ENCODE data around the gene ANKRD22. TPM values are rescaled to one million over a fixed set of nuclear protein-coding genes. Genes with fewer than 3 reads are reported as not detected.
A peak's percentile ranks its signal among the peaks of the same experiment; 100 is the strongest.

The ANKRD22 gene
- total and polyA plus RNA-seq, 2 donors (not counting 1 experiment from before 2014, with no cell fraction given) = 0.09 TPM; not detected in 1

GRCh38 chr10:88896994-88897853 is 45.6 kb upstream of the ANKRD22 start:
- Mint-ChIP-seq H3K27ac (peak overlapping the region; percentile 87), H3K27me3 (no peaks in the 10 kb centered on the region), H3K9me3 (ENCODE audit: insufficient read depth) (no peaks in the 10 kb centered on the region), H3K4me3 (peak overlapping the region; percentile 52), H3K4me1 (peaks cover 66% of the 10 kb centered on the region)
- ChIA-PET CTCF (interaction anchor here (0.7 to 1.3 kb wide), 2 partner anchors 35 to 96 kb away, joined by 4 read pairs; no protein-coding TSS in a partner anchor), POLR2A (interaction anchor here (1.5 kb wide), 1 partner anchor 11 kb away, joined by 3 read pairs; no protein-coding TSS in a partner anchor)
- peaks cover 37% of the 10 kb centered on the region for H3K79me2 ChIP-seq (ENCODE audit: control insufficient read depth, insufficient read depth, low read length)
- 71% methylated on average over 5 of the region's 8 CpGs for WGBS (ENCODE audit: insufficient coverage)
- no peaks in the 10 kb centered on the region for H4K20me1 ChIP-seq (ENCODE audit: control insufficient read depth, insufficient read depth, low read length, poor library complexity, severe bottlenecking)
- peaks cover 35 to 59% of the 10 kb centered on the region in 2 donors for H3K4me1 ChIP-seq (ENCODE audit: control insufficient read depth in 2 of 2, insufficient read depth in 2 of 2, low read length in 2 of 2)
- ATAC-seq (ENCODE audit: low read depth) (no peak), DNase-seq (no peak)
- H3K9ac ChIP-seq (ENCODE audit: low read length) = no peak overlapping the region
- H2AFZ ChIP-seq (ENCODE audit: insufficient read depth, low read depth, low read length, poor library complexity, severe bottlenecking) = peak overlapping the region; percentile 12
- peak overlapping the region in 1 of 2 donors; percentile 10 for H3K27ac ChIP-seq (ENCODE audit: low read length in 2 of 2)
- TF ChIP-seq, protein P1, sequence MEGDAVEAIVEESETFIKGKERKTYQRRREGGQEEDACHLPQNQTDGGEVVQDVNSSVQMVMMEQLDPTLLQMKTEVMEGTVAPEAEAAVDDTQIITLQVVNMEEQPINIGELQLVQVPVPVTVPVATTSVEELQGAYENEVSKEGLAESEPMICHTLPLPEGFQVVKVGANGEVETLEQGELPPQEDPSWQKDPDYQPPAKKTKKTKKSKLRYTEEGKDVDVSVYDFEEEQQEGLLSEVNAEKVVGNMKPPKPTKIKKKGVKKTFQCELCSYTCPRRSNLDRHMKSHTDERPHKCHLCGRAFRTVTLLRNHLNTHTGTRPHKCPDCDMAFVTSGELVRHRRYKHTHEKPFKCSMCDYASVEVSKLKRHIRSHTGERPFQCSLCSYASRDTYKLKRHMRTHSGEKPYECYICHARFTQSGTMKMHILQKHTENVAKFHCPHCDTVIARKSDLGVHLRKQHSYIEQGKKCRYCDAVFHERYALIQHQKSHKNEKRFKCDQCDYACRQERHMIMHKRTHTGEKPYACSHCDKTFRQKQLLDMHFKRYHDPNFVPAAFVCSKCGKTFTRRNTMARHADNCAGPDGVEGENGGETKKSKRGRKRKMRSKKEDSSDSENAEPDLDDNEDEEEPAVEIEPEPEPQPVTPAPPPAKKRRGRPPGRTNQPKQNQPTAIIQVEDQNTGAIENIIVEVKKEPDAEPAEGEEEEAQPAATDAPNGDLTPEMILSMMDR (IDR thresholded peaks at IDR 0.05) = no peak
- H3K4me3 ChIP-seq (ENCODE audit: control extremely low read depth in 1 of 5, extremely low read depth in 1 of 5, insufficient read depth in 1 of 5, low read depth in 2 of 5, low read length in 4 of 5) = peak overlapping the region in 1 of 5 experiments; percentile 1
- H3K36me3 ChIP-seq (replicated peaks in 1 of 2; ENCODE audit: control extremely low read depth in 1 of 2, control insufficient read depth in 1 of 2, extremely low read depth in 1 of 2, insufficient read depth in 2 of 2, low read length in 1 of 2) = peaks cover 4 to 21% of the 10 kb centered on the region in 2 experiments
- intact Hi-C loops (cut with micrococcal nuclease) = no loop called here
- H3K9me3 ChIP-seq (ENCODE audit: control extremely low read depth in 1 of 3, control insufficient read depth in 2 of 3, insufficient read depth in 1 of 3, low read length in 2 of 3) = no peaks in the 10 kb centered on the region
- H3K4me2 ChIP-seq (replicated peaks; ENCODE audit: low read depth, low read length, poor library complexity, severe bottlenecking) = peak overlapping the region; percentile 11
- no peaks in the 10 kb centered on the region for H3K27me3 ChIP-seq (replicated peaks in 1 of 4; ENCODE audit: control extremely low read depth in 1 of 4, control insufficient read depth in 3 of 4, insufficient read depth in 4 of 4, low read length in 3 of 4)

- Histone ChIP-seq H3K79me2 (ENCODE audit: control insufficient read depth, insufficient read depth, low read length) (peaks cover 45% of the 10 kb centered on the region), H3K36me3 (replicated peaks in 1 of 2; ENCODE audit: control extremely low read depth in 1 of 2, control insufficient read depth in 1 of 2, extremely low read depth in 1 of 2, insufficient read depth in 2 of 2, low read length in 1 of 2) (peaks cover 4 to 19% of the 10 kb centered on the region in 2 experiments), H3K27me3 (replicated peaks in 1 of 4; ENCODE audit: control extremely low read depth in 1 of 4, control insufficient read depth in 3 of 4, insufficient read depth in 4 of 4, low read length in 3 of 4) (no peaks in the 10 kb centered on the region), H2AFZ (ENCODE audit: insufficient read depth, low read depth, low read length, poor library complexity, severe bottlenecking) (no peak overlapping the region), H3K4me2 (replicated peaks; ENCODE audit: low read depth, low read length, poor library complexity, severe bottlenecking) (peak overlapping the region; percentile 10), H3K4me1 (ENCODE audit: control insufficient read depth in 2 of 2, insufficient read depth in 2 of 2, low read length in 2 of 2) (peaks cover 27 to 52% of the 10 kb centered on the region in 2 donors), H4K20me1 (ENCODE audit: control insufficient read depth, insufficient read depth, low read length, poor library complexity, severe bottlenecking) (no peaks in the 10 kb centered on the region), H3K27ac (ENCODE audit: low read length in 2 of 2) (peak overlapping the region in 1 of 2 donors; percentile 10), H3K9me3 (ENCODE audit: control extremely low read depth in 1 of 3, control insufficient read depth in 2 of 3, insufficient read depth in 1 of 3, low read length in 2 of 3) (no peaks in the 10 kb centered on the region), H3K9ac (ENCODE audit: low read length) (no peak overlapping the region), H3K4me3 (ENCODE audit: control extremely low read depth in 1 of 5, extremely low read depth in 1 of 5, insufficient read depth in 1 of 5, low read depth in 2 of 5, low read length in 4 of 5) (no peak overlapping the region)
- Mint-ChIP-seq H3K27ac (peak overlapping the region; percentile 87), H3K9me3 (ENCODE audit: insufficient read depth) (no peaks in the 10 kb centered on the region), H3K4me3 (peak overlapping the region; percentile 61), H3K4me1 (peaks cover 62% of the 10 kb centered on the region), H3K27me3 (no peaks in the 10 kb centered on the region)
- ATAC-seq (ENCODE audit: low read depth) (no peak), DNase-seq (no peak)
- TF ChIP-seq EZH2 (IDR thresholded peaks at IDR 0.05; ENCODE audit: borderline replicate concordance, insufficient read depth, low read depth, low read length, poor library complexity, severe bottlenecking) = no peak
- TF ChIP-seq, protein P1 (IDR thresholded peaks at IDR 0.05) = no peak
- CTCF ChIA-PET = interaction anchor here (0.7 to 2.0 kb wide), 5 partner anchors 16 to 97 kb away, joined by 4 to 12 read pairs (median 4); partner anchors contain the start of gene STAMBPL1
- POLR2A ChIA-PET = no interaction called here
- WGBS (ENCODE audit: insufficient coverage) = no CpG with 5 or more reads among the region's 4 CpGs
- intact Hi-C loops (cut with micrococcal nuclease) = no loop called here
Measured at GRCh38 chr10:88896372-88896993, 44.8 kb upstream of the ANKRD22 start.
